GF-D8 (cell line): ENCODE data around the gene METTL22.

ENCODE experiments used
- DNase-seq: peaks from one replicate; lab custom pipeline; 2025; lab: John Stamatoyannopoulos, UW

Gene METTL22

GRCh38 chr16:8621572-8622314 is at the start of gene METTL22:
Gene METTL22 (plus strand): TSS chr16:8621698. CDS start chr16:8625666, 3,968 bp downstream.
- peak; percentile 37 for DNase-seq

- DNase-seq: no peak
These were observed 49.2 kb upstream of the METTL22 start for GRCh38 chr16:8572063-8572918.

DNA sequence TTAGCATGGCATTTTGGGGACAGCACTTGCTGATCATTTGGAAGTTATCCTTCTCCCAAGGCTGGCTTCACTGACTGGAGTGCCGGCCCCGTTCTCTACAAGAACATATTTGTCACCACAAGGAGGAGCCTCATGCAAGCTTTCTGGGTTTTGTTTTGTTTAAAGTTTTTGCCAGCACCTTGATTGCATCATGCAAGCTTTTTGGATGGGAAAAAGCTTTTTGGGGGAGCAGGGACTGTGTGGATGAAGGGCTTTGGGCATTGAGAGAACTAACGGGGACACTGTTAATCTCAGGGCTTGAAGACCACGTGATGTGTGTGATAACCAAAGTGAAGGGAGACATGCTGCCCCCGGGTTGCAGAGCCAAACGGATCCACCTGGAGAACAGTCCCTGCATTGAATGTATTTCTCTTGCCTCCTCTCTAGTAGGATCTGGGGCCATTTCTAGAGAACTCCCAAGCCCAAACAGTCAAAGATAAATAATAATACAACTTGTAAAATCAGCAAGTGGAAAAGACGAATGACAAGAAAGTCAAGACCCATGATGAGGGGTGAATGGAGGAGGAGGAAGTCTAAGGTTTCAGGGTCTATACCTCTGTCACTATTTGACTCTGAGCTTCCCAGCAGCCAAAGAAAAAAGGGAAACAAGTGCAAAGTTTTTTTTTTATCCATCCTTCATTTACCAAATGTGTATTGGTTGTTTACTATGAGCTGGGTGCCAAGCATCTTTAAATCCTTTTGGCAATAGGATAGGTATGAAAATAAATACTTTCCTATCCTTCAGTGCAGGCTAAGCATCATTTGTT is 48.4 kb upstream of the METTL22 start:
- peak; percentile 38 for DNase-seq

DNA sequence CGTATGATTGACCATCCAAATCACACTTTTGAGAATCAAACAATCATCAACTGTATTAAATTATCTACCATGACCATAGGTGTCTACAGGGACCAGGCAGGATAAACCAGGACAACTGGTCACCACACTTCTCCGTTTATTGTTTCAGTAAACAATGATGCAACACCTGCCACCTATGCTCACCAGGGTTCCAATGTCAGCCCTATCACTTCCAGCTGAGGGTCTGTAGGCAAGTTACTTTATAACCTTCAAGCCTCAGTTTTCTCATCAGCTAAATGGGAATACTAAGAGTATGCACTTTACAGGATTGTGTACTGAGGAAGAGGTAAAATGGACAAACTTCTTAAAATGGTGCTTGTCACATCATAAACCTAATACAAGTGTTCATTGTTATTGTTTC is 46.1 kb upstream of the METTL22 start:
- no peak for DNase-seq

GRCh38 chr16:8576141-8577004 is 45.1 kb upstream of the METTL22 start:
- no peak for DNase-seq

DNA sequence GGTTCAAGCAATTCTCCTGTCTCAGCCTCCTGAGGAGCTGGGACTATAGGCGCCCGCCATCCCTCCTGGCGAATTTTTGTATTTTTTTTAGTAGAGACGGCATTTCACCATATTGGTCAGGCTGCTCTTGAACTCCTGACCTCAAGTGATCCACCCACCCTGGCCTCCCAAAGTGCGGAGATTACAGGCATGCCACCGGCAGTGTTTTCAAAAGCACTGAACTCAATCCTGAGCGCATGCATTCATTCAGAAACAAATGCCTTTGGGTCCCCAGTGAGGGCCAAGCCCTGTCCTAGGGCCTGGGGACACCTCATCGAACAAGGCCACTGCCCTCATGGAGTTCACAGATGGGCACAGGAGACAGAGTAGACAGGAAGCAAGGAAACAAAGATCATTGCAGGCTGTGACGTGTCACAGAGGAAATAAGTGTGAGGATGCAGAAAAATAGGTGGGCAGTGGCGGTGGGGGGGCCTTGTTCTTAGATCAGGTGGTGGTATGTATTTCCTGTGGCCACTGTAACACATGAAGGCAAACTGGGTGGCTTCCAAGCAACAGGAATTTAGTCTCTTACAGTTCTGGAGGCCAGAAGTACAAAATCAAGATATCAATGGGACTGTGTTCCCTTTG is 43.7 kb upstream of the METTL22 start:
- no peak for DNase-seq

GRCh38 chr16:8579559-8579958 is 41.9 kb upstream of the METTL22 start:
- no peak for DNase-seq

DNA sequence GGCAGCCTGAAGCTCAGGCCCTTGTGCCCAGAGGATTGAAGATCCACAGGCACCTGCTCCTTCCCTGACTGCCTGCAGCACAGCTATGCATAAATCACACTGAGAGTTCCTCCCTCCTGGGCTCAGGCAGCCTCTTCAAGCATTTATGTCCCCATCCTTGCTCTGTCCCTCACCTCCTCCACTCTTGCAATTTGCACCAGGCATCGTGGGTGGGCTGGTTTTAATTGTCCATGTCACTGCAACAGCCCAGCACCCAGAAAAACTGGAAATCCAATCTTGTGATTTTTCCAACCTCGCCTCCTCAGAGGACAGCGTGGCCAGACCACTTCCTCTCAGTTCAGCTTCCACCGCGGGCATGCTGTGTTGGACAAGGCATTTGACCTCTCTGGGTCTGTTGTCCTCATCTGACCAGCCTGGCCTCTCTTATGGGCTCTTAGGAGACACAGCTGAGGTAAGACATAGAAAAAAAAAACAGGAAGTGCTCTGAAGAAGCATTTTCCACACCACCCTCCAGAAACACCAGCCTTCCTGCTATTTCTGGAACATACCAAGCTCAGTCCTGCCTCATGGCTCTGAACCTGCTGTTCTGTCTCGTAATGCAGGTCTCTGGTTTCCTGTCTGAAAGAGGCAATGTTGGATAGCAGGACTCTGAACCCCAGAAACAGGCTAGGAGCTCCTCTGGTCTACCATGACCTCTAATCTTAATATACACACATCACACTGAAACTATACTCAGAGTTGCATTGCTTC is 39.5 kb upstream of the METTL22 start:
- peak; percentile 64 for DNase-seq

DNA sequence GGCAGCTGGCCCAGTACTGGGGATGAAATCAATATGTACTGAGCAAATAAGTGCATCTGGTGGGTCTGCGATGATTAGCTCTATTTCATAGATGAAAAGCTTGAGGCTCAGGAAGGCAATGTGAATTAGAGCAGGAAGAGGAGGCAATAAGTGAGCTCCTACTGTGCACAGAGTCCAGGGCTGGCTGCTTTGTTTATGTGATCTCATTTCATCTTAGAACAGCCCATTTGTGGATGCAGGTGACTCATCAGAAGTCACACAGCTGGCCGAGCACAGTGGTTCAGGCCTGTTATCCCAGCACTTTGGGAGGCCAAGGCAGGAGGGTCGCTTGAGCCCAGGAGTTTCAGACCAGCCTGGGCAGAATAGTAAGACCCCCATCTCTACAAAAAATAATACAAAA is 38.3 kb upstream of the METTL22 start:
- no peak for DNase-seq

DNA sequence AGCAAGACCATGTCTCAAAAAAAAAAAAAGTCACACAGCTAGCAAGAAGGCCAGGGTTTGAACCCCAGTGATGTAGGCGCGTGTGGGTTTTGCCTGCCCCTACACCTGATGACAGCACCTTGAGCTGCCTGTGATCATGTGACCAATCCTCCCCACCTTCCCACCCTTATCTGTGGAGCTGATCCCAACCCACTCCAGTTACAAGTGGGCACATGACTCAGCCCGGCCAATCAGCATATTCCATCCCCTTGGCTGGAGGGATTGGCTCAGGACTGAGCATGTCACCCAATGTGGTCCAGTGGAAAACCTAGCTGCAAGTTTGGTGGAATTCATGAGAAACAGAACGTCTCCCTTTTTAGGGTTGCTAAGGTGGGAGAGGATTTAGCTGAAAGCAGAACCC is 37.8 kb upstream of the METTL22 start:
- no peak for DNase-seq

- no peak for DNase-seq
These were observed 36.5 kb upstream of the METTL22 start for GRCh38 chr16:8585041-8585440.

DNA sequence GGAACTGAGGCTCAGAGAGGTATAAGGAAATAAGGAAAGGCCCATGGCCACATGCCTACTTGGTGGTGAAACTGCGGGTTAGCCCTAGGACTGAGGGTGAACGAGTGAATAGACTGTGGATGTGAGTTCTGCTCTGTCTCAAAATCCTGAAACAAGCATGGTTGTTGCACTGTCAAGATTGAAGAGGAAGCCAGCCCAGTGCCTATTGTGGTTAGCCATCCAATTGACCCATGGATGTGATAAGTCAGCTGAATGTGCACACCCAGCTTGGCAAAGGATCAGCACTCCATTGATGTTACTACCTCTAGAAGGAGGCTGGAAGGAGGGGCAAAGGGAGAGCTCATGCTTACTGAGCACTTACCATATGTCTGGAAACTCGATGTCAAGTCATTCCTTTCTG is 35.6 kb upstream of the METTL22 start:
- no peak for DNase-seq

DNA sequence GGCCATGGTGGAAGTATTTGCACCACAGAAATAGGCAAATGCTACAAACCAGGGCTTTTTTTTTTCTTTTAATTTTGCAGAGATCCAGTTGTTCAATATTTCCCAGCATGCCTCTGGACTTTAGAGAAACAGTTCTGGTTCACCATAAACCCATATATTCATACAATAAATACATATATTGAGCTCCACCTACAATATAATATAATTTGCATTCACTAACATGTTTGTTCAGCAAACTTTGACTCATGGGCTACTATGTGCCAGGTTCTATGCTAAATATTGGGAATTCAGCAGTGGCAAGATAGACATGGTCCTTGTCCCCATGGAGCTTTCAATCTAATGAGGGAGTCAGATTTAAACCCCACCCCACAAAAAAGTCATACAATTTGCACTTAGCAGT is 34.4 kb upstream of the METTL22 start:
- DNase-seq: no peak

GRCh38 chr16:8588682-8589056 is 32.8 kb upstream of the METTL22 start:
- DNase-seq: no peak

DNA sequence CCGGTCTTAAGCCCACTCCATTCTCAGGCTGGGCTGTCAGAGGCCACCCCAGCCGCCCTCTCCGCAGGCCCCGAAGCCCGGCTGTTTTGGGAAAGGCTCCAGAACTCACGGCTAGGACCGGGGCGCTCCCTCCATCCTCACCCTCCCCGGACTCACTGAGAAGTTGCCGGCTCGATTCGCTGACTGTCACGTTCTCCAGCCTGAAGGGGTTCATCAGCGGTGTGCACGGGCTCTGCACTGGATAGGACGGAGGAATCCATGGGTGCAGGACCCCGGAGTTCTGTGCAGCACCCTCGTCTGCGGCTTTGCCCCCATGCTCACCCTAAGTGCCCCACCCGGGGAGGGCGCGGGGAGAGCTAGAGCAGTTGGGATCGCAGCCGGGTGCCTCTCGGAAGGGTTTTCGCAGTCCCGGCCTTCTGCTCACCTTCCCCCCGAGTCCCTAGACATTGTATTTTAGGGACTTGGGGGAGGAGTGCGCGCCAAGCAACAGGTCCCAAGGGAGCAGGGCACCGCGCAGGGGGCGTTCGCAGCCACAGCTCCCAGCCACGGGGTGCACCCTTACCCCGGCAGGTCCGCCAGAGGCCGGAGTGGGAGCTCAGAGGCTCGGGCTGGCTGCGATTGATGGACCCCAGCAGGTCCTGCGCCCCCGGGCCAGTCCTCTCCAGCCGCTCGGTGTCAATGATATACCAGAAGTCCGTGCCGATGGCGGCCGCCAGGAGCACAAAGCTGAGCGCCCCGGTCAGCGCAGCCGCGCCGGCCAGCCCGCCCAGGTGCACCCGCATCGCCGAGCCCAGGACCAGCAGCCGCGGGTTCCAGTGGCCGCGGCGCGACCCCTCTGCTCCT is 32.2 kb upstream of the METTL22 start:
- no peak for DNase-seq

GRCh38 chr16:8589900-8590688 is 31.4 kb upstream of the METTL22 start, which contains the start of gene TMEM114:
Gene TMEM114 (minus strand): TSS chr16:8590511. CDS start chr16:8589838, 673 bp downstream.
- no peak for DNase-seq

DNA sequence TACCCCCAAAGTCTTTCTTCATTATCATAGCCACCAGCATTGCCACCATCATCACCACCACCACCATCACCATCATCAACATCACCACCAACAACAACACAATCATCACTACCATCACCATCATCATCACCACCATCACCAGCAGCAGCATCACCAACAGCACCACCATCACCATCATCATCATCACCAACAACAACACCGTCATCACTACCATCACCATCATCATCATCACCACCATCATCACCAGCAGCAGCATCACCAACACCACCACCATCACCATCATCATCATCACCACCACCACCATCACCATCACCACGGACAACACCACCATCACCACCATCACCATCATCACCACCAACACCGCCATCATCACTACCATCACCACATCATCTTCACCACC is 30.7 kb upstream of the METTL22 start:
- no peak for DNase-seq

GRCh38 chr16:8591451-8591850 is 30.0 kb upstream of the METTL22 start:
- DNase-seq: no peak
